HG03066 (cell line): Measurements from ENCODE around the gene FZD2.
"Not testable (repeated sequence)": the region's sequence is repeated elsewhere in the genome, so short reads cannot be mapped to it uniquely, and the experiment has no call there.

Experiments
- ATAC-seq: cut with Tn5 transposase; IDR thresholded peaks from one replicate; pipeline ENCODE4 v1.9.1; 2021; ENCODE audit warnings: low read depth; ENCODE audit not compliant: unreplicated experiment

The FZD2 gene

GRCh38 chr17:44556832-44557606 is at the start of gene FZD2:
TSS of gene FZD2 (plus strand) at chr17:44557484. CDS start at chr17:44557689, 205 bp downstream.
- peak; percentile 65 for ATAC-seq

GRCh38 chr17:44511241-44512134 is 45.8 kb upstream of the FZD2 start:
- ATAC-seq = not testable (repeated sequence)

- no peak for ATAC-seq
These were observed 39.3 kb upstream of the FZD2 start for GRCh38 chr17:44518032-44518431.

- no peak for ATAC-seq
These were observed 34.2 kb upstream of the FZD2 start for GRCh38 chr17:44522883-44523671.

GRCh38 chr17:44523672-44523972 is 33.7 kb upstream of the FZD2 start:
- no peak for ATAC-seq

GRCh38 chr17:44527102-44527501 is 30.2 kb upstream of the FZD2 start:
- no peak for ATAC-seq

- no peak for ATAC-seq
These were observed 29.3 kb upstream of the FZD2 start for GRCh38 chr17:44527954-44528353.

GRCh38 chr17:44529864-44530263 is 27.4 kb upstream of the FZD2 start:
- ATAC-seq = no peak

- ATAC-seq = no peak
These were observed 26.3 kb upstream of the FZD2 start for GRCh38 chr17:44530896-44531418.

- ATAC-seq = no peak
These were observed 23.6 kb upstream of the FZD2 start for GRCh38 chr17:44533533-44534246.

- ATAC-seq = no peak
These were observed 21.0 kb upstream of the FZD2 start for GRCh38 chr17:44536090-44536953.

- not testable (repeated sequence) for ATAC-seq
These were observed 19.4 kb upstream of the FZD2 start for GRCh38 chr17:44537922-44538321.

- ATAC-seq = no peak
These were observed 17.6 kb upstream of the FZD2 start for GRCh38 chr17:44539673-44540072.

- ATAC-seq = no peak
These were observed 16.8 kb upstream of the FZD2 start for GRCh38 chr17:44540246-44541084.

- no peak for ATAC-seq
These were observed 15.3 kb upstream of the FZD2 start for GRCh38 chr17:44541884-44542581.

GRCh38 chr17:44543213-44543904 is 13.9 kb upstream of the FZD2 start:
- no peak for ATAC-seq

- no peak for ATAC-seq
These were observed 13.3 kb upstream of the FZD2 start for GRCh38 chr17:44543905-44544523.
